Peyer's patch (tissue), 4 donors: ENCODE data around the gene ADARB1.

Experiments used
- POLR2A ChIP-seq, 2 donors: fragments of 450-650 bp; IDR thresholded peaks; one replicate each; pipeline ENCODE4 v1.5.1; 2017; ENCODE audit warnings: antibody characterized with exemption in 2 of 2, mild to moderate bottlenecking in 2 of 2, moderate library complexity in 2 of 2
- TF ChIP-seq, protein P1 (sequence below), 6 experiments: fragments of 450-650 bp in 4 of 6; fragments of 200-600 bp in 2 of 6; sonication (generic) in 1 of 6; IDR thresholded peaks; one replicate each; pipeline ENCODE4 v1.5.1; 2017 to 2019; ENCODE audit warnings: antibody characterized with exemption in 6 of 6, mild to moderate bottlenecking in 3 of 6, moderate library complexity in 1 of 6

DNA sequence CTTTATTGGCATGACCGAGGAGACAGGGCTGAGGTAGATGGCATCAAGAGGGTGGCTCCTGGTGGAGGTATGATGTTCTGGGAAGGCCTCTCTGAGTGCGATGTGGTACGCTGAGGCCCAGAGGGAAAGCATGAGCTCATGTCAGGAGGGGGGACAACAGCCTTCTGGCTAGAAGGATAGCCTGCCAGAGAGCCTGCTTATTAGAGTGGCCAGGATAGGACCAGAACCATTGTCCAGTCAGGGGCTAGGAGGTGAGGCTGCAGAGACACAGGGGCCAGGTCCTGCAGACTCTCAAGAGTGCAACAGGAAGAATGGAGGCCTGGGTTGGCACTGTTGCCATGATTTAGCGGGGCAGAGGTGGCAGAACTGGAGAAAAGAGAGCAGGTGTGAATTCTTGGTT lies 7.3 kb downstream of the ADARB1 start:
- TF ChIP-seq, protein P1, sequence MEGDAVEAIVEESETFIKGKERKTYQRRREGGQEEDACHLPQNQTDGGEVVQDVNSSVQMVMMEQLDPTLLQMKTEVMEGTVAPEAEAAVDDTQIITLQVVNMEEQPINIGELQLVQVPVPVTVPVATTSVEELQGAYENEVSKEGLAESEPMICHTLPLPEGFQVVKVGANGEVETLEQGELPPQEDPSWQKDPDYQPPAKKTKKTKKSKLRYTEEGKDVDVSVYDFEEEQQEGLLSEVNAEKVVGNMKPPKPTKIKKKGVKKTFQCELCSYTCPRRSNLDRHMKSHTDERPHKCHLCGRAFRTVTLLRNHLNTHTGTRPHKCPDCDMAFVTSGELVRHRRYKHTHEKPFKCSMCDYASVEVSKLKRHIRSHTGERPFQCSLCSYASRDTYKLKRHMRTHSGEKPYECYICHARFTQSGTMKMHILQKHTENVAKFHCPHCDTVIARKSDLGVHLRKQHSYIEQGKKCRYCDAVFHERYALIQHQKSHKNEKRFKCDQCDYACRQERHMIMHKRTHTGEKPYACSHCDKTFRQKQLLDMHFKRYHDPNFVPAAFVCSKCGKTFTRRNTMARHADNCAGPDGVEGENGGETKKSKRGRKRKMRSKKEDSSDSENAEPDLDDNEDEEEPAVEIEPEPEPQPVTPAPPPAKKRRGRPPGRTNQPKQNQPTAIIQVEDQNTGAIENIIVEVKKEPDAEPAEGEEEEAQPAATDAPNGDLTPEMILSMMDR (IDR thresholded peaks at IDR 0.05) = no peak
- no peak for TF ChIP-seq POLR2A (IDR thresholded peaks at IDR 0.05)
